Astrocyte (in vitro differentiated cells and primary cell): Measurements from ENCODE around the gene RAD51AP1. TPM values are rescaled to one million over a fixed set of nuclear protein-coding genes. Genes with fewer than 3 reads are reported as not detected.

Experiments
- DNase-seq: peaks from one replicate; pipeline ENCODE4 v3.0.0-alpha.2; 2010; ENCODE audit warnings: low read depth
- FAIRE-seq: peaks from 2 replicates; lab custom pipeline; 2011; peaks lifted over from hg19 to GRCh38; lab: Jason Lieb, UNC
- H2AFZ ChIP-seq: 2 replicates; pipeline ENCODE4 v1.6.0; 2012; ENCODE audit warnings: low read depth, low read length, inconsistent platforms
- H3K27ac ChIP-seq: 2 replicates; pipeline ENCODE4 v1.5.1; 2011; ENCODE audit warnings: low read depth, low read length, inconsistent platforms
- H3K27me3 ChIP-seq: 2 replicates; pipeline ENCODE4 v1.6.0; 2011; ENCODE audit warnings: low read length, inconsistent platforms; ENCODE audit not compliant: insufficient read depth
- H3K36me3 ChIP-seq: 2 replicates; pipeline ENCODE4 v1.5.1; 2011; ENCODE audit warnings: low read length, inconsistent platforms; ENCODE audit not compliant: insufficient read depth
- H3K4me1 ChIP-seq: 2 replicates; pipeline ENCODE4 v1.5.1; 2011; ENCODE audit warnings: low read length, inconsistent platforms; ENCODE audit not compliant: insufficient read depth
- H3K4me2 ChIP-seq: 2 replicates; pipeline ENCODE4 v1.6.0; 2012; ENCODE audit warnings: low read length, inconsistent platforms
- H3K4me3 ChIP-seq: 2 replicates; pipeline ENCODE4 v1.5.1; 2011; ENCODE audit warnings: low read depth, mild to moderate bottlenecking, low read length, inconsistent platforms; ENCODE audit not compliant: insufficient read depth
- H3K79me2 ChIP-seq: 2 replicates; pipeline ENCODE4 v1.6.0; 2012; ENCODE audit warnings: mild to moderate bottlenecking, low read length, inconsistent platforms; ENCODE audit not compliant: insufficient read depth
- H3K9ac ChIP-seq: 2 replicates; pipeline ENCODE4 v1.6.0; 2012; ENCODE audit warnings: mild to moderate bottlenecking, low read length, inconsistent platforms
- H3K9me3 ChIP-seq: 2 replicates; pipeline ENCODE4 v1.5.1; 2012; ENCODE audit warnings: low read depth, mild to moderate bottlenecking, low read length, inconsistent platforms; ENCODE audit not compliant: insufficient read depth
- H4K20me1 ChIP-seq: 2 replicates; pipeline ENCODE4 v1.6.0; 2012; ENCODE audit warnings: low read length, inconsistent platforms; ENCODE audit not compliant: insufficient read depth
- H3K27ac Mint-ChIP-seq: one replicate; pipeline ENCODE4 v1.8.0; 2021; ENCODE audit warnings: mild to moderate bottlenecking, mixed read lengths; ENCODE audit not compliant: unreplicated experiment
- H3K27me3 Mint-ChIP-seq: one replicate; pipeline ENCODE4 v1.8.0; 2021; ENCODE audit warnings: low read depth, mixed read lengths; ENCODE audit not compliant: unreplicated experiment
- H3K36me3 Mint-ChIP-seq: one replicate; pipeline ENCODE4 v1.8.0; 2021; ENCODE audit warnings: low read depth, mixed read lengths; ENCODE audit not compliant: unreplicated experiment
- H3K4me1 Mint-ChIP-seq: one replicate; pipeline ENCODE4 v1.8.0; 2021; ENCODE audit warnings: low read depth, mixed read lengths; ENCODE audit not compliant: unreplicated experiment
- H3K4me3 Mint-ChIP-seq: one replicate; pipeline ENCODE4 v1.8.0; 2021; ENCODE audit warnings: mild to moderate bottlenecking, moderate library complexity, mixed read lengths; ENCODE audit not compliant: unreplicated experiment
- H3K9me3 Mint-ChIP-seq: one replicate; pipeline ENCODE4 v1.8.0; 2021; ENCODE audit warnings: mild to moderate bottlenecking, mixed read lengths; ENCODE audit not compliant: unreplicated experiment
- CTCF ChIP-seq: IDR thresholded peaks from 2 replicates; pipeline ENCODE4 v1.5.1; 2011; ENCODE audit warnings: low read depth, mild to moderate bottlenecking, inconsistent platforms, low read length, moderate library complexity; ENCODE audit not compliant: insufficient read depth
- EZH2 ChIP-seq: IDR thresholded peaks from 2 replicates; pipeline ENCODE4 v1.6.1; 2012; ENCODE audit warnings: mild to moderate bottlenecking, low read length, inconsistent platforms; ENCODE audit not compliant: insufficient read depth
- total RNA-seq: library from RNA; stranded (reverse); gene quantifications from 2 replicates; pipeline ENCODE4 v1.2.1, GENCODE V29; 2021

The RAD51AP1 gene
- total RNA-seq, 1 donor from 2014 or later = 5.3 TPM

GRCh38 chr12:4535092-4535491 lies 3.6 kb upstream of the RAD51AP1 start:
- TF ChIP-seq EZH2 = no peak
- TF ChIP-seq CTCF = no peak

GRCh38 chr12:4535871-4536270 lies 2.8 kb upstream of the RAD51AP1 start:
- Histone ChIP-seq H3K36me3 (peaks cover 16% of the 10 kb centered on the region), H3K4me3 (no peak overlapping the region), H3K27ac (no peak overlapping the region), H3K27me3 (no peaks in the 10 kb centered on the region), H3K4me2 (no peak overlapping the region), H2AFZ (no peak overlapping the region), H3K4me1 (no peaks in the 10 kb centered on the region), H3K79me2 (peaks cover 47% of the 10 kb centered on the region), H3K9ac (no peak overlapping the region), H4K20me1 (no peaks in the 10 kb centered on the region), H3K9me3 (no peaks in the 10 kb centered on the region)
- no peaks in the 10 kb centered on the region for H3K9me3 Mint-ChIP-seq
- TF ChIP-seq EZH2 = no peak
- no peak for TF ChIP-seq CTCF
- H3K4me1 Mint-ChIP-seq = peaks cover 7% of the 10 kb centered on the region
- DNase-seq = no peak
- no peak for FAIRE-seq
- H3K36me3 Mint-ChIP-seq = no peaks in the 10 kb centered on the region
- no peak overlapping the region for H3K27ac Mint-ChIP-seq
- H3K27me3 Mint-ChIP-seq = no peaks in the 10 kb centered on the region
- H3K4me3 Mint-ChIP-seq = no peak overlapping the region

More at GRCh38 chr12:4535092-4535491, 3.6 kb upstream of the RAD51AP1 start:
- Histone ChIP-seq H2AFZ (no peak overlapping the region), H3K27me3 (no peaks in the 10 kb centered on the region), H3K79me2 (peaks cover 40% of the 10 kb centered on the region), H3K4me3 (no peak overlapping the region), H3K4me2 (no peak overlapping the region), H3K9ac (no peak overlapping the region), H4K20me1 (no peaks in the 10 kb centered on the region), H3K36me3 (peaks cover 16% of the 10 kb centered on the region), H3K27ac (no peak overlapping the region), H3K4me1 (no peaks in the 10 kb centered on the region), H3K9me3 (no peaks in the 10 kb centered on the region)
- no peak for FAIRE-seq
- Mint-ChIP-seq H3K27me3 (no peaks in the 10 kb centered on the region), H3K36me3 (no peaks in the 10 kb centered on the region), H3K27ac (no peak overlapping the region), H3K4me3 (no peak overlapping the region), H3K4me1 (peaks cover 7% of the 10 kb centered on the region), H3K9me3 (no peaks in the 10 kb centered on the region)
- no peak for DNase-seq

GRCh38 chr12:4539167-4539870 lies 629 bp downstream of the RAD51AP1 start:
- H3K27me3 ChIP-seq = no peaks in the 10 kb centered on the region
- DNase-seq = no peak
- Mint-ChIP-seq H3K9me3 (no peaks in the 10 kb centered on the region), H3K27me3 (no peaks in the 10 kb centered on the region), H3K4me3 (peak overlapping the region; percentile 97), H3K4me1 (peaks cover 7% of the 10 kb centered on the region), H3K27ac (peak overlapping the region; percentile 53), H3K36me3 (no peaks in the 10 kb centered on the region)
- no peaks in the 10 kb centered on the region for H4K20me1 ChIP-seq
- TF ChIP-seq CTCF (no peak), EZH2 (no peak)
- H3K9ac ChIP-seq = peak overlapping the region; percentile 99
- H3K27ac ChIP-seq = peak overlapping the region; percentile 100
- H3K4me2 ChIP-seq = peak overlapping the region; percentile 90
- H3K4me1 ChIP-seq = no peaks in the 10 kb centered on the region
- no peaks in the 10 kb centered on the region for H3K9me3 ChIP-seq
- peak overlapping the region; percentile 98 for H2AFZ ChIP-seq
- H3K79me2 ChIP-seq = peaks cover 59% of the 10 kb centered on the region
- FAIRE-seq = no peak
- peak overlapping the region; percentile 100 for H3K4me3 ChIP-seq
- peaks cover 2% of the 10 kb centered on the region for H3K36me3 ChIP-seq
